ENCODE data around the gene ATIC. TPM values are rescaled to one million over a fixed set of nuclear protein-coding genes. Genes with fewer than 3 reads are reported as not detected.

ATIC gene
- total and polyA plus RNA-seq, 9 donors: 20.8 to 126 (median 63.7) TPM

- H3K4me3 ChIP-seq: no peak overlapping the region
- H3K36me3 ChIP-seq: no peaks in the 10 kb centered on the region
- no peaks in the 10 kb centered on the region for H3K9me3 ChIP-seq
- intact Hi-C loops (cut with DNase I): no loop called here
- no peaks in the 10 kb centered on the region for H3K27me3 ChIP-seq
- no peak for DNase-seq
- WGBS, 3 donors: 89 to 97% (median 90%) methylated on average over 2 of the region's 2 CpGs
- no peak overlapping the region for H3K27ac ChIP-seq
- H3K4me1 ChIP-seq (ENCODE audit: insufficient read depth): no peaks in the 10 kb centered on the region
- no peak for TF ChIP-seq POLR2A (IDR thresholded peaks at IDR 0.05)
- TF ChIP-seq EP300 (IDR thresholded peaks at IDR 0.05): no peak
- no peak for TF ChIP-seq CTCF (IDR thresholded peaks at IDR 0.05)
Observed at GRCh38 chr2:215390550-215390913, 78.7 kb downstream of the ATIC start.

GRCh38 chr2:215391531-215391930 is 79.7 kb downstream of the ATIC start:
- H3K36me3 ChIP-seq: no peaks in the 10 kb centered on the region
- 90 to 91% (median 91%) methylated on average over 5 of the region's 5 CpGs for WGBS, 3 donors
- H3K9me3 ChIP-seq: no peaks in the 10 kb centered on the region
- no peak for DNase-seq
- TF ChIP-seq EP300 (IDR thresholded peaks at IDR 0.05) (no peak), CTCF (IDR thresholded peaks at IDR 0.05) (no peak), POLR2A (IDR thresholded peaks at IDR 0.05) (no peak)
- no peaks in the 10 kb centered on the region for H3K4me1 ChIP-seq (ENCODE audit: insufficient read depth)
- H3K4me3 ChIP-seq: no peak overlapping the region
- no peaks in the 10 kb centered on the region for H3K27me3 ChIP-seq
- intact Hi-C loops (cut with DNase I): no loop called here
- no peak overlapping the region for H3K27ac ChIP-seq

GRCh38 chr2:215392164-215392563 is 80.3 kb downstream of the ATIC start:
- DNase-seq: no peak
- intact Hi-C loops (cut with DNase I): no loop called here
- Histone ChIP-seq H3K36me3 (no peaks in the 10 kb centered on the region), H3K27ac (no peak overlapping the region), H3K4me3 (no peak overlapping the region), H3K9me3 (no peaks in the 10 kb centered on the region), H3K27me3 (no peaks in the 10 kb centered on the region), H3K4me1 (ENCODE audit: insufficient read depth) (no peaks in the 10 kb centered on the region)
- TF ChIP-seq POLR2A (IDR thresholded peaks at IDR 0.05) (no peak), EP300 (IDR thresholded peaks at IDR 0.05) (no peak), CTCF (IDR thresholded peaks at IDR 0.05) (no peak)

GRCh38 chr2:215392687-215393270 is 80.9 kb downstream of the ATIC start:
- TF ChIP-seq CTCF (IDR thresholded peaks at IDR 0.05): no peak
- TF ChIP-seq EP300 (IDR thresholded peaks at IDR 0.05): no peak
- no peak for TF ChIP-seq POLR2A (IDR thresholded peaks at IDR 0.05)
- Histone ChIP-seq H3K27me3 (no peaks in the 10 kb centered on the region), H3K27ac (no peak overlapping the region), H3K4me3 (no peak overlapping the region), H3K9me3 (no peaks in the 10 kb centered on the region), H3K4me1 (ENCODE audit: insufficient read depth) (no peaks in the 10 kb centered on the region), H3K36me3 (no peaks in the 10 kb centered on the region)
- no peak for DNase-seq
- 93 to 95% (median 93%) methylated on average over 12 of the region's 12 CpGs for WGBS, 3 donors
- intact Hi-C loops (cut with DNase I): no loop called here

All from ovary (tissue), 9 donors.